Mammary epithelial cell (primary cell): Measurements from ENCODE around the gene ALDH5A1.

Source experiments
- CTCF ChIP-seq, 2 donors: IDR thresholded peaks in 1 of 2; conservative IDR thresholded peaks in 1 of 2; 2 replicates each; pipeline ENCODE4 v1.5.1; 2011 to 2012; ENCODE audit warnings: inconsistent platforms in 2 of 2, low read length in 2 of 2, mild to moderate bottlenecking in 2 of 2, control low read depth in 1 of 2, low read depth in 1 of 2; ENCODE audit not compliant: insufficient read depth in 1 of 2; ENCODE audit errors: extremely low read depth in 1 of 2
- EZH2 ChIP-seq: IDR thresholded peaks from 2 replicates; pipeline ENCODE4 v1.6.1; 2012; ENCODE audit warnings: low read length, inconsistent platforms, borderline replicate concordance

DNA sequence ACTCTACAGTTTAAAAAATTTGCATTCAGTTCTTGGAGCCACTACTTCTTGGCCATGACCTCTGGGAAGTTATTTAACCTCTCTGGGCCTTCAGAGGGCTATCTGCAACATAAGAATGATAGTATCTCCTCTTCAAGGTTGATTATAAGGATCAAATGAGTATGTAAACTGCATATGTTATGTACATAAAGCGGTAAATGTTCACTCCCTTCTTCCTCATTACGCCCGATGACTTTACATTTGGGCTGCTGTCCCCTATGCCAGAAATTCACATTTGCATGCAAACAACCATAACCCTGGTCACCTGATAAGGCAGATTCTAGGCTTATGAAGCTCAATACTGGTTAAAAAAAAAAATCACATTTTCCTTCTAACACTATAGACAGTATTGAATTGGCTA is 50.4 kb downstream of the ALDH5A1 start:
- TF ChIP-seq CTCF (conservative IDR thresholded peaks at IDR 0.05 in 1 of 2, IDR thresholded peaks at IDR 0.05 in 1 of 2; ENCODE audit: extremely low read depth in 1 of 2, insufficient read depth in 1 of 2, low read depth in 1 of 2, low read length in 2 of 2) (no peak), EZH2 (no peak)
